GM19099 (cell line): ENCODE data around the gene PRL.

Experiments
- POLR2A ChIP-seq: IDR thresholded peaks from 3 replicates; pipeline ENCODE4 v1.6.1; 2011; ENCODE audit warnings: low read depth; ENCODE audit not compliant: insufficient read length; ENCODE audit errors: extremely low read depth

The PRL gene

DNA sequence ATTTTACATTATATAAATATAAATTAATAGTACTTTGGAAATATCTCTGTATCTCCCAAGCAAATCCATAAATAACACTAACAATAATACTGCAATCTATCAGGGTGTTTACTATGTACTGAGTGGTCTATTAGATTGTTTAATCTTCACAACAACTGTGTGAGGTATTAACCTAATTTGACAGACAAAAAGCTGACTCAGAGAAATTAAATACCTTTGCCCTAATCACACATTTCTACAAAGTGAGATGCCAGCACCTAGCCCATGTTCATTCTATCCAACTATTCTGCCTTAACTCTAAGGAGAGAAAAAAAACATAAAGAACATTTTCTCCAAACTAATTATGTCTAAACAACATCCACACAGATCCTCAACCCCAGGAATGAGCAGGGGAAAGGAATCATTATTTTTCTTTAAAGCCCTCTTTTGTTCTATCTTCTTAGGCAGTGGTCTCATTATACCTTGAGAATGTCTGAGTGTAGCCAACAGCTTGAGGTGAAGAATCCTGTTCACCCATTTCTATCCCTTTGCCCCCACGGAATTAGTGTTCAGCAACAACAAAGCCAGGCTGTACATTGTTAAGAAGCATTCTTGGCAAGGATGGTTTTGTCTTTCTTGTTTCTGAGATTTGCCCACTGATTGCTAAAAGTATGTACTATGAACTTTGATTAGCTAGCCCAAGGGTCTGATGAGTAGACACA lies 42.7 kb downstream of the PRL start:
- TF ChIP-seq POLR2A: no peak

DNA sequence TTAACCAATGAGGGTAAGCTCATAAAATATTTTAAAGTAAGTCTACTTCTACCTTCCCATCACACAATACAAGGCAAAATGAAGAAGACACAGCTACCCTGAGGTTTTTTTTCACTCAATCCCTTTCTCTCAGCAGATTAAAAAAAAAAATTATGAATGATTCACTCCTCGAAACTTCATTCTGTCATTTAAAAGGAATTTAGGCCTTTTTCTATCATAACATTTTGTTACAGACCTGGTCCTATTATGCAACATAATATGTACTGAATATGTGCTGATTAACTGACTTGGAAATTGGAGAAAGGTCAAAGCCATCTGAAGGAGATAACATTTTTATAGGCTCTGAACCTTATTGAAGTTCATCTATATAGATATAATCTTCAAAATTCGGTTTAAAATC lies 45.5 kb downstream of the PRL start:
- no peak for TF ChIP-seq POLR2A

DNA sequence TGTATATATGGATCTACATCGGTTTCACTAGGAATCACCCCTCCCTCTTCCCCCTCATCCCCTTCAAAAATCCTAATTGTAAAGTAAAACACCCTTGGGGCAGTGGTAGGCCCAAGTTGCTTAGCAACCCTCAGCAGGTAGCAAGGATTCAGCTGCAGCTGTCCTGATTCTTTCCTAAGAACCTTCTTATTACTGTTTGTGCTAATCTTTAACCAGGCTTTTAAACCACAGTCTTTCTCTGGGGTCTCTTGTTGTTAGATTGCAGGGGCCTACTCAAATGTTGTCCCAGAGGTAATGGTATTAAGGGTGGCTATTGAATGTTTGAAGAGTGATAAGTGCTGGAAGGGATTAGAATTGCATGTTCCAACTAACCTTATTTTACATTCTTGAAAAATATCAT lies 46.4 kb downstream of the PRL start:
- TF ChIP-seq POLR2A: no peak

DNA sequence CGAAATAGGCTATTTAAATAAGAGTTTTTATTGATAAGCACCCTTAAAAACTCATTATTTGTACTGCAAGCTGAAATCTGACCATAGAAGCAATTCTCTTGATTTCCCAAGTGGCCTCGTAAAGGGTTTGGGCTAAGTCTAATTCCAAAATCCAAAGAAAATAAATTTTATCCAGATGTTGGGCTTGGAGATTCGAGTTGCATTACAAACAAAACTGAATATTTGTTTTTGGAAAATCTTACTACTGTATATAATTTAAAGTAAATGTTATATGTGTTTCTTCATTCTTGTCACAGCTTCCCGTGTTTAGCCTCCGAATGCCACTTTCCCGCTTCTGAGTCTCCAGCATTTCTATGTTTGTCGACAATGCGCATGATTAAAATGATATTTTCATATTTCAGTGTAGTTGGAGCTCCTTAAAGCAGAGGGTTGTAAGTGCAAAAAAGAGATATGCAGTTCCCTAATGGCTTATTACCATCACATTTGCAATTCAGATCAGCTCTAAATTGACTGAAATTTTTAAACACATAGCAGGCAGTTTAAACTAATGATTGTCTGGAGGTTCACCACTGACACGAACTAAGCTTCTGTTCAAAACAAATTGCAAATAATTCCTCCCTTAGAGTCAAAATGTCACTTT lies 47.0 kb downstream of the PRL start:
- no peak for TF ChIP-seq POLR2A

DNA sequence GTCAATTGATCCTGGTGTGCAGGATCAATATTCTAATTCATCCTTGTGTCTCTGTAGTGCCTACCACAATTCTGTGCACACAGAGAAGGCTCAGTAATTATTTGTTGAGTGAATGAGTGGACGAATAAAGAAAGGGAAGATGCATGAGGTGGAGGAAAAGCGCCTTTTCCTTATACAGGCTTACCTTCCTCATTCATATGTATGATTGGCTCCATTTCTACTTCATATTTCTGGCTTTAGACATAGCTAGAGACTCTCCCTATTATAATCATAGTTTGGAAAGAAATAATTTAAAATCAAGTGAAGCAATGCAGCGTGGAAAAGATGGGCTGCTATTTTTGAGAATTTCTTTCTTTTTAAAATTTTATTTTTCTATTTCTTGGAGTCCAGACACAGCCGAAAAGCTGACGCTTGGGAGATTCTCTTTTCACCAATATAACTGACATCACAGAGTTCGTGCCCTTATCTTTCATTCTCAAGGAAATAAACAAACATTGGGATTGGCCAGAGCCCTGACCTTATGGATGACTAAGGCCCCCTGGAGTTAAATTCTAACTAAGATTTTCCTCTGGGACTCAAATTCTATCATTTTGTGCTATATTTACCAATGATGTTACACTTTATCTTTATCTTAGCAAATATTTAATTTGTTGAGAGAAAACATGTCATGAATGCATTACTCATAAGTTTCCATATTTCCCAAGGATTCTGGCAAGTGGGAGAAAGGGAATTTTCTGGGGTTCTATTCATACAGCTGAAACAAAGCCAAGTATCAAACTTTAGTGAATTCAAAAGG lies 48.1 kb downstream of the PRL start:
- no peak for TF ChIP-seq POLR2A

DNA sequence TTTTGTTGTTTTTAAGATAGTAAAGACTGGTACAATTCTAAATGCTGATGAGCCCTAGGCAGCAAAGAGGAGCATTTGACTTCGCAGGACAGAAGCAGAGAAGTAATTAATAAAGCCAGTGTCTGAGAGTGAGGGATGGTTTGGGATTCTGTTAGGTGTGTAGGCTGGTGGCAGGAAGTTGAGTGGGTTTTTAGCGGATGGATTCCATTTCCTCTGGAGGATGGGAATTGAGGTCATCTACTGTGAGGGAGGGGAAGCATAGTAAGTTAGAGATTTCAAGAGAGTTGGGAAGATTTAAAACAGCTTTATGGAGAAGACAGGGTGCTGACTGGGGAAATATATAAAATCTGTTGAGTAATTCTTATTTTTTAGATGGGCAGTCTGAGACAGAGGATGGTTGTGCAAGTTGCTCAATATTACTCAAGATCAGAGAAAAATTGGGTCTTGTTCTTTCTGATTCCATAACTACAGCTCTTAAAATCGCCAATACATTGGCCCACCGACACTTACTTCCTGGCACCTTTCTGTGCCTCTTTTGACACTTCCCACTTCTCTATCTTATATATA lies 48.8 kb downstream of the PRL start:
- TF ChIP-seq POLR2A: no peak

DNA sequence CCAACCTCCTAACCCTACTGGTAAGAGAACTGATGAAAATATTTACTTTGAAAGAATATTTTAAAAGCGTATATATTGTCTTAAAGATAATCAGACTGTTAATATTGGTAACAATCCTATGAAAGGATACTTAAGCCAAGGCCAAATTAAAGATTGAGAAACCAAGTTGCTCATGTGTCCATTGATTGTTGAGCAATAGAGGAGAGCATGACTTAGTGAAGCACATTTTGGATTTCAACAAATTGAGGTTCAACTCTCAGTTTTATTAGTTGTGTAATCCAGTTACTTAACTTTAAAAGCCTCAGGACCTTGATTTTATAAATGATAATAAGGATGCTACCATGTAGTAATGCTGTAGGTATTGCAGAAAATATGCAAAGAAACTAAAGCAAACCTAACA lies 56.8 kb downstream of the PRL start:
- TF ChIP-seq POLR2A: no peak

DNA sequence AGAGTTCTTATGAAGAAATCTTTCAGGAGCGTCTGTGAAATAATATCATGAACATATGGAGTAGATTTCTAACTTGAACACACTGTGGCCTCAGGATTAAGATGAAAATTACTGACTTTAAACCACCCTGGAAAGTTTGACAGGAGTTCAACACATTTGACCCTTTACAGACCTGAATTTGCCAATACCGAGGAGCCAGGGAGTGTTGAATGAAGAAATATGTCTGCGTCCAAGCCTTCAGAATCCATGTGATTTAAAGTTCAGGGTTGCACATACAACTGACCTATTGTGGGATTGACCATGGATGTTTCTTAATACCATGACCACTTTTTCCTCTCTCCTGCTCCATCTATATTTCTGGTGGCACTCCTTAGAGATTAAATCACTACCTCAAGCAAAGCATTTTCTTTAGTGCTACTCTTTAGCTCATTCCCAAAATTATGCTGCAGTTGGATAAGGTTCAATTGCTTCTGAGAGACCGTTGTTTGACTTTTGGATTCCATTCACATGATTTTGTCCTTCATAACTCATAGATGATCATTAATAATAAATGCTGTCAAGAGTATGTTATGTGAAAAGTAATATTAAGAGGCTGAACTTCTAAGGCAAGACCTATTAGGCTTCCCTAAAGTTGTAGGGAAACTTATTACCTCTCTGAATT lies 57.4 kb downstream of the PRL start:
- TF ChIP-seq POLR2A: no peak

DNA sequence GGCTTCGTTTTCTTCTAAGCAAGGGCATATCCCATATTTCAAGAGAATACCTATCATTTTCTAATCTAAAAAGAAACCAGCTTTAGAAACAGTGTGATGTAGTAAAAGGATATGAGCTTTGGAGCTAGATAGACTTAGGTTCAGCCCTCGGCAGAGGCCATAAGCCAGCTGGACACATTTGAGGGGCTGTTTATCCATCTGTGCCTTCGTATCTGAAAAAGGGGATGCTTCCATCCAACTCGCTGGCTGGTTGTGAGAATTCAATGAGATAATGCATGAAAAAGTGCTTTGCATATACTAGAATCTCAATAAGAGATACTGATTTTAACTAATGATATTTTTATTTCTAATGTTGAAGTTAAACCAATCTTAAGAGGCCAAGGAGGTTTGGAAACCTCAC lies 58.0 kb downstream of the PRL start:
- no peak for TF ChIP-seq POLR2A

DNA sequence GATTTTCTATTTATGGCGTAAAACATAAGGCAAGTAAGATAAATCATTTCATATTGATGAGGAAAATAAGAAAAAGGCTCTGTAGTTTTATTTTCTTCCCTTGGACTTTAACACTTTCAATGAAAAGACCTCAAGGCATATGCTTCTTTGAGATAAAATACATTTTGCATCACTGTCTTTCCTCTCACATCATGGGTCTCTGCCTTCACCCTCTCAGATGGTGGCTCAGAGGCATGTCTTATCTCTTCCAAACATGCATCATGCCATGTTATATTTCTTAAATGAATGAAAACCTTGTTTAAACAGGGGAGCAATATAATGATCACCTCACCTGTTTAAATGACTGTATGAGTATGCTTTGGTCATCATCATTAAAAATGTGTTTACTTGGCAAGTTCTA lies 59.3 kb downstream of the PRL start:
- TF ChIP-seq POLR2A: no peak
